K562 (cell line): ENCODE data around the gene GBX1. TPM values are rescaled to one million over a fixed set of nuclear protein-coding genes. Genes with fewer than 3 reads are reported as not detected.

Source experiments
- CC2D1A ChIP-seq: fragments of 450-650 bp; IDR thresholded peaks from 2 replicates; pipeline ENCODE4 v1.6.1; 2017; ENCODE audit warnings: mild to moderate bottlenecking
- CTBP1 ChIP-seq: fragments of 450-650 bp; IDR thresholded peaks from 2 replicates; pipeline ENCODE4 v1.6.1; 2016; ENCODE audit warnings: borderline replicate concordance
- ERF ChIP-seq: fragments of 450-650 bp; formaldehyde crosslinking; IDR thresholded peaks from 2 replicates; pipeline ENCODE4 v1.4.0; 2020; ENCODE audit warnings: mild to moderate bottlenecking, mixed read lengths
- HNRNPUL1 ChIP-seq: fragments of 200-400 bp; formaldehyde crosslinking; IDR thresholded peaks from 2 replicates; pipeline ENCODE4 v1.6.1; 2017; ENCODE audit warnings: low read length
- ID3 ChIP-seq, 2 experiments: fragments of 250-450 bp in 1 of 2; fragments of 450-650 bp in 1 of 2; sonication (Bioruptor Pico) in 1 of 2; IDR thresholded peaks; 2 replicates each; pipeline versions ENCODE4 v1.6.1 to v1.8.0; 2016 to 2021; ENCODE audit warnings: mild to moderate bottlenecking in 2 of 2, moderate library complexity in 2 of 2, missing compliant biosample characterization in 1 of 2, missing genetic modification characterization in 1 of 2
- MTA3 ChIP-seq: fragments of 450-650 bp; formaldehyde crosslinking; IDR thresholded peaks from 2 replicates; pipeline ENCODE4 v1.6.1; 2017; ENCODE audit warnings: mild to moderate bottlenecking, borderline replicate concordance
- NCOA1 ChIP-seq: fragments of 450-650 bp; IDR thresholded peaks from 2 replicates; pipeline ENCODE4 v1.6.1; 2016; ENCODE audit warnings: low read depth
- NFXL1 ChIP-seq: fragments of 450-650 bp; formaldehyde crosslinking; IDR thresholded peaks from 2 replicates; pipeline ENCODE4 v1.4.0; 2021; ENCODE audit warnings: mild to moderate bottlenecking
- NKRF ChIP-seq: fragments of 450-650 bp; IDR thresholded peaks from 2 replicates; pipeline ENCODE4 v1.6.1; 2016; ENCODE audit warnings: borderline replicate concordance
- POLR2B ChIP-seq: fragments of 450-650 bp; IDR thresholded peaks from 2 replicates; pipeline ENCODE4 v1.6.1; 2018; ENCODE audit warnings: low read depth; ENCODE audit not compliant: partially characterized antibody
- RB1 ChIP-seq: fragments of 450-650 bp; IDR thresholded peaks from 2 replicates; pipeline ENCODE4 v1.6.1; 2017; ENCODE audit warnings: low read depth, mild to moderate bottlenecking
- U2AF1 ChIP-seq: fragments of 200-400 bp; formaldehyde crosslinking; optimal IDR thresholded peaks from 2 replicates; pipeline ENCODE3; 2017; ENCODE audit warnings: mild to moderate bottlenecking, low read depth, low read length, moderate library complexity
- ZC3H11A ChIP-seq: IDR thresholded peaks from 2 replicates; pipeline ENCODE4 v1.6.1; 2012; ENCODE audit warnings: low read depth, low read length, improper control_type of control experiment
- ZFX ChIP-seq: sonication (generic); formaldehyde crosslinking; IDR thresholded peaks from 2 replicates; pipeline ENCODE4 v1.8.0; 2022; ENCODE audit warnings: mild to moderate bottlenecking, missing genetic modification reagents, moderate library complexity
- ZKSCAN8 ChIP-seq: fragments of 200-800 bp; sonication (Bioruptor generic); IDR thresholded peaks from 2 replicates; pipeline ENCODE4 v1.6.1; 2016; ENCODE audit warnings: missing genetic modification characterization, missing compliant biosample characterization
- ZNF407 ChIP-seq: fragments of 450-650 bp; IDR thresholded peaks from 2 replicates; pipeline ENCODE4 v1.6.1; 2016; ENCODE audit warnings: low read depth
- ZNF445 ChIP-seq: fragments of 250-450 bp; sonication (Bioruptor Pico); IDR thresholded peaks from 2 replicates; pipeline ENCODE4 v1.4.0; 2020; ENCODE audit warnings: low read depth, mild to moderate bottlenecking, moderate library complexity
- ZNF766 ChIP-seq: fragments of 200-800 bp; sonication (Bioruptor generic); conservative IDR thresholded peaks from 2 replicates; pipeline ENCODE4 v1.6.1; 2016; ENCODE audit warnings: missing genetic modification characterization, missing compliant biosample characterization
- polyA plus RNA-seq, 8 experiments: library from polyadenylated mRNA; depleted of rRNA in 4 of 8; stranded (reverse) in 5 of 8; unstranded in 3 of 8; fragments of >200 nt; fragmentation: Nextera tagmentation in 2 of 8; fragmentation: Illumina TruSeq in 1 of 8; extraction: Ambion mirVana in 2 of 8; extraction: Trizol in 1 of 8; gene quantifications; 2 replicates each; pipeline versions ENCODE4 v1.2.1 to v1.2.3, GENCODE V29; 2011 to 2014; ENCODE audit warnings: inconsistent platforms in 1 of 8, missing spikeins in 1 of 8
- total RNA-seq, 7 experiments: library from RNA; depleted of rRNA in 6 of 7; stranded (reverse); fragments of >200 nt in 6 of 7; fragmentation: Illumina TruSeq in 2 of 7; extraction: Trizol in 2 of 7; gene quantifications; 2 replicates each; pipeline versions ENCODE4 v1.2.1 to v1.2.3, GENCODE V29; 2011 to 2021; ENCODE audit warnings: low replicate concordance in 1 of 7

The GBX1 gene
- total and polyA plus RNA-seq, 9 of the 15 experiments (the other 6 are each of a cell fraction or from before 2014, with no cell fraction given), result not detected

DNA sequence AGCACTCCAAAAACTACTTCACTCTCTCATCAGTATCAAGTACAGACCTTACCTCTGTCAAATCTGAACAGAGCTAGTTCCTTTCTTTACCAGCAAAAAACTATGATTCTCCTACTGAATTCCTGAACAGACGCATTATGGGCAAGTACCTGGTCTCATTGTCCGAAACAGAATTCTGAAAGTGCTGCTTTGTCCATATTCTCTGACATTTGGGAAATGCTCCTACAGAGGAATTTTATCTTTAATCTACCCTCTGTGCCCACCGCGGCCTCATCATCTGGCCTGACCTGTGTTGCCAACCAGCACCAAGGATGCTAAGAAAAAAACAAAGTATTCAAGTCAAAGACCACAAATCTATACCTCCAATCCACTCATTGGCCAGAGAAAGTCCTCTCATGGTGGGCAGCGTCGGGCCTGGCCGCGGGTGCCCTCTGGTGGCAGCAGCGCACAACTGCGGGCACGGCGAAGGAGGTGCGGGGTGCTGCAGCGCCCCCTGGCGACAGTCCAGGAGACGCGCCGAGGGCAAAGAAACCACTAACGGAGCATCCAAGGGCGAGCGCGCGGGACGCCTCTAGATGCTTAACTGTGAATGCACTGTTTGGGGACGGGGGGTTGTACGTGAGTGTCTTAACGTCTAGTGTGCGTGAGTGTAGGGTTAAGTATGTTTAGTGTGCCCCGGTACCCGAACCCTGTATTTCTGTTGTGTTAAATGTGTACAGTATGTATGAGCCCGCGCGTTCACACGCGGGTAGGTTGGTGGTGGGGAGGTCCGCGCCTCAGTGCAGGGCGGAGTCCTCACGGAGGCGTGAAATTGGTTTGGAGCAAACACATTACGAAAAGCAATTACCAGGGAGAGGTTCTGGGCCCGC lies 5.0 kb upstream of the GBX1 start (continued):
- no peak for TF ChIP-seq ID3 (CRISPR knock-in tag; IDR thresholded peaks at IDR 0.05)
- peak; percentile 68 for TF ChIP-seq ID3 (tag; IDR thresholded peaks at IDR 0.05)
- TF ChIP-seq ERF (CRISPR knock-in tag), result 0 out of 2 replicates have a peak, but pooled peaks have one; percentile 19
- TF ChIP-seq RB1, result peak; percentile 100
- TF ChIP-seq CTBP1, result peak; percentile 94; the same call in 1 of the 2 replicates
- TF ChIP-seq HNRNPUL1, result no peak
- no peak for TF ChIP-seq U2AF1
- TF ChIP-seq NFXL1, result no peak
- TF ChIP-seq ZNF766 (CRISPR knock-in tag), result peak; percentile 86
- peak; percentile 68; the same call in 1 of the 2 replicates for TF ChIP-seq ZC3H11A
- TF ChIP-seq ZFX (CRISPR knock-in tag), result no peak
- TF ChIP-seq NKRF, result no peak
- TF ChIP-seq POLR2B, result no peak
- no peak for TF ChIP-seq ZNF407
- TF ChIP-seq CC2D1A, result peak; percentile 62; the same call in 1 of the 2 replicates
- no peak for TF ChIP-seq ZKSCAN8 (CRISPR knock-in tag)
- no peak for TF ChIP-seq NCOA1
- no peak for TF ChIP-seq ZNF445 (CRISPR knock-in tag)
- TF ChIP-seq MTA3, result peak; percentile 69; the same call in 1 of the 2 replicates
